HG02759 (cell line): ENCODE measurements around the gene BMP7.

Experiments used
- ATAC-seq: cut with Tn5 transposase; IDR thresholded peaks from one replicate; pipeline ENCODE4 v1.9.1; 2021; ENCODE audit warnings: mild to moderate bottlenecking, moderate library complexity; ENCODE audit not compliant: unreplicated experiment

The BMP7 gene

DNA sequence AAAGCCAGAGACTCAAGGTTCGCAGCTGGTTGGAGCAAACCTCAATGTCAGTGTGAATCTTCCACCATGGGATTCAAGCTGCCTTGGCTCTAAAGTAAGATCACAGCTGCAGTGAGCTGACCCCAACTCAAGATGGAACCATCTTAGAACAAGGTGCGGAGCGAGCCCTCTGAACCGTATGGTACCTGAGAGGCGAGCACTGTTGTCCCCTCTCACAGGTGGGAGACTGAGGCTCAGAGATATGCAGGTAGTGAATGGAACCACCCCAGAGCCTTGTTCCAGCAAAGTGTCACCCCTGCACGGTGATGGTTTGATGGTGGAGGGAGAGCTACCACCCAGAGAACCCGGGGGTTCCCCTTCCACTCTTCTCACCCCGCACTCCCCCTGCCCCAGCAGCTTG lies 52.5 kb downstream of the BMP7 start:
- no peak for ATAC-seq

DNA sequence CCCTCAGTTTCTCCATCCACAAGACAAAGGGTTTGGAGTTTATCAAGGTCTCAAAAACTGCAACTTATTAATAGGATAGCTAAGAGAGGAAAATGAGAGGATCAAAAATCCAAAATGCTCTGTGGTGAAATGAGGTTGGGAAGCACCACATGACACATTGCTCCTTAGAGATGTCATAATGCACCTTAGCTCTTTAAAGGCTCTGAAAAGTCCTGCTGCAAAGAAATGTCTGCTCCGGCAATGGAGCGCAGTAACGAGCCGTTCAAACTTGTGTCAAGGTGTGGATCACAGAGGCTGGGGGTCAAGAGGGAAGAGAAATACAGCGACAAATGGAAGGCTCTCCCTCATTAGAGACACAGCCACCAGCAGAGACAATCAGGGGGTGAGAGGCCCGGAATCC lies 53.1 kb downstream of the BMP7 start:
- ATAC-seq = no peak

DNA sequence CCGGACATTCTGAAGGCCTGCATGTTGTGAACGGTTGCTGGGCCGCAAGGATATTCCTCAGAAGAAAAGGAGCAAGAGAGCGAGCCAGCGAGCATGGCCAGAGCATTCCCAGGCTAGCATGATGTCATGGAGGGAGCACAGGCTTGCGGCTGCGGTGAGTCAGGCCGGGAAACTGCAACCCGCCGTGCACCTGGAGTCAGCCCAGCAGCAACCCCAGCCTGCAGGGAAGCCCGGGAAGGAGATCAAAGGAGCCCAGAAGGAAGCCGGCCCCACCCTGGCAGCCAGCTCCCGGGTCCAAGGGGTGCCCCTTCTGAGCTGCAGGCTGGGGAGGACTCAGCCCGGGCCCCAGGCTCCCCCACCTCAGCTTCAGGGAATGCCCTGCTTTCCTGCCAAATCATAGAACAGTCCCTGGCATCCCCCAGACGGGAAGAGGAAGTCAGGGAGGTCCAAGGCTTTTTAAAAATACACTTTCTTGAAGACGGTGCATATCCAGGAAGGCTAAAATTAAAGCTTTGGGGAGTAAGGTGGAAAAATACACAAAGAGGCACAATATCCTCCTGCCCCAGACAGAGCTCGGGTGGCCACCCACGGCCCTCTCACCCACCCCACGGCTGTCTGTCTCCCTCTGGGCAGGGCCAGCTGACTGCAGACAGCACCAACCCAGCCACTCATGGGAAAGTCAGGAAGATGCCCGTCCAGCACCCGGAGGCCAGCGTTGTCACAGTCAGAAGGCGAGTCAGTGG lies 53.7 kb downstream of the BMP7 start:
- no peak for ATAC-seq

DNA sequence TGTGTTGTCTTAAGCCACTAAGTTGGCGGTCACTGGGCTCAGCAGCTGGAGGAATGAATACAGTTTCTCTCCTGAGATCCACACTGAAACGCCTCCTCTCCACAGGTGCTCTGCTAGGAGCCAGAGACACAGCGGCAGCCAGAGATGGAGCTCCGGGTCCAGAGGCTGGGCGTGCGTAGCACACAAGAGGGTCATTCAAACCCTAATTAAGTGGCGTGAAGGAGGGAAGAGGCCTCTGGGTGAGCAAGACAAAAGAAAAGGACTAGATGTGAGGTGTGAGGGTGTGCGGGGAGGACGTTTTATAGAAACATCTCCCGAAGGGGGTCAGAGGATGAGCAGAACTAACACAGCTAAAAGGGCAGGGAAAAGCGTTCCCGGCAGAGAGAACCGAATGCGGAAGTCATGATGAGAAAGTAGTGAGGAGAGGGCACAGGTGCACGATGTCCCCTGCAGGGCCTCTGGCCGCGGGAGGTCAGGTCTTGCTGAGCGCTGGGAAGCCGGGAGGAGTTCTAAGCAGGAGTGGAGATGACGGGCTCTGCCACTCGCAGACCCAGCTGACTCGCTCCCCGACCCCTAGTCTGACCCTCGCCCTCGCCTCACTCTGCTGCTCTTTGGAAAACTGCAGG lies 54.4 kb downstream of the BMP7 start:
- no peak for ATAC-seq

DNA sequence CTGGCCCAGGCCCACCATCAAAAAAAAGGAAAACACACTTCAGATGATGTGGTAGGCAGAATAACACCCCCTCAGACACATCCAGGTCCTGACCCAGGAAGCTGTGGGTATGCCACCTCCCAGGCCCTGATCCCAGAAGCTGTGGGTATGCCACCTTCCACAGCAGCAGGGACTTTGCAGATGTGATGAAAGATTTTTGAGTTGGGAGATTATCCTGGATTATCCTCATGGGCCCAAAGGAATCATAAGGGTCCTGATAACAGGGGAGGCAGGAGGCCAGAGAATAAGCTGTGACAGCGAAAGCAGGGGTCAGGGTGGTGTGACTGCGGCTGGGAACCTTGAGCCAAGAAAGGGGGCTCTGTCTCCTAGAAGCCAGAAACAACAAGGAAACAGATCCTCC lies 55.0 kb downstream of the BMP7 start:
- no peak for ATAC-seq

DNA sequence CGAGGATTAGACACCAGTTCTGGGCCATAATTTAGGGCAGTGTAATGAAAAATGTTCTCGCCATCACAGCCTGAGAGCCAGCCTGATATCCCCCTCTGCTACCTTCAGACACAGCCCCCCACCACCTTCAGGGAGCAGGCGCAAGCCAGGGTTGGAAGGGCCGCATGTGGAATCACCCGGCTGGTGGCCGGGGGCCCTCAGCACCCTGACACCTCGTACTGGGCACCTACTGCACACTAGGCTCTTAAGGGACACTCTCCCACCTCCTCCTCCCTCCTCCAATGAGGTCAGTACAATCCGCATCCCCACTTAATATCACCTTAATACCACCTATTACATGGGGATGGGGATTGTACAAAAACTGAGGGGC lies 55.5 kb downstream of the BMP7 start:
- ATAC-seq = no peak

DNA sequence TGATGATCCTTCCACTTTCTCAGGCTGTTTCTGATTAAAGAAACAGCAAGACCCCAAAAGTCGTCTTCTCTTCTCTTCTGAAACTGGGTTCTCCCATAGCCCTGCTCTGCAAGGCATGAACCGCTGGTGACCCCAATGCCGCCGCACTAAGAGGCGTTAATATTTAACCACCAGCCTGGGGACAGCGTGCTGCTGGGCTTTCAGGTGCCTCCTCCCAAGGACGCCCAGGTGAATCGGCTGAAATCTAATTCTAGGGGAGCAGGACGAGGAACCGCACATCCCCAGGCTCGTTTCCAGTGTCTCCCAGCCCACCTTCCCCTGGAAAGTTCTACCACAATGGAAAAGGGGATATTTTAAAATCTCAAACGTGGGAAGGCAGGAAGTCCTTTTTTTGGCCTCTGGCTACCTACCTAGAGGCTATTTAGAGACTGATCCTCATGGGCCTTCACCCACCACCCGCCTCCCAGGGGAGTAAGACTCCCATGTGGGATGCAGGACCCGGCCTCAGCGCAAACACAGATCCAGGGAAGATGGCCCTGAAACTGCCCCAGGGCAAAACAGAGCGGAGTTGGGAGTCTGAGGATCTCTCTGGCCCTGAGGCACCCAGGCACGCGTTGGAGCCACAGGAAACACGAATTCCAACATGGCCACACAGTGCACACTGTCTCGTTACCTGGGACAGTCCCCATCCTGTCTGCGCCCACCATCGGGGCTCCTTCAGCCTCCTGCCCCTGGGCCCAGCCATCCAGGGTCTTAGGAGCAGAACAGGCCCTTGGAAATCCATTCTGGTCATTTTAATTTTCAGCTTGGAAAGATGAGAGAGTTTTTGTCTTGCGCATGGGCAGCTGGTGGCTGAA lies 56.2 kb downstream of the BMP7 start:
- no peak for ATAC-seq

DNA sequence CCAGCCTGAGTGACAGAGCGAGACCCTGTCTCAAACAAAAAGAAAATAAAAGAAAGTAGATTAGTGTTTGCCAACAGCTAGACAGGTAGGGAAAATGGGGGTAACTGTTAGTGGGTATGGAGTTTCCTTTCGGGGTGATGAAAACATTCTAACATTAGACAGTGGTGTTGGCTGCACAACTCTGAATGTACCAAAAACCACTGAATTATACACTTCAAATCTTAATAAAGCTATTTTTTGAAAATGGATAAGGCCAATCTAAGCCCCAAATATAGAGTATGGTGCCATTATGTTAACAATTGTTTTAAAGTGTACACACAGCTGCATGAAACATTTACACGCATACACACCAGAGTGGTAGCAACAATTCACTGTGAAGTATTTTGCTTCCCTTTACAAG lies 57.0 kb downstream of the BMP7 start:
- no peak for ATAC-seq

DNA sequence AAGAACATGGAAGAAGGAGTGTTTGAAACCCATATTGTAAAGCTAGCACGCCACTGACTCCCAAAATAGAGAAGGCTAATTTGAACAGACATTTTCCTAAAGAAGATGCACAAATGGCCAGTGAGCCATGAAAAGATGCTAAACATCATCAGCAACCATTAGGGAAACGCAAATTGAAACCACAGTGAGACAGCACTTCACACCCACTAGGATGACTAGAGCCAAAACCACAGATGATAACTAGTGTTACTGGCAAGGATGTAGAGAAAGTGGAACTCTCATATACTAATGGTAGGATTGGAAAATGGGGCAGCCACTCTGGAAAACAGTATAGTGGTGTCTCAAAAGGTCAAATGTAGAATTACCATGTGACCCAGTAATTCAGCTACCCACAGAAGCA lies 58.2 kb downstream of the BMP7 start:
- ATAC-seq = no peak

DNA sequence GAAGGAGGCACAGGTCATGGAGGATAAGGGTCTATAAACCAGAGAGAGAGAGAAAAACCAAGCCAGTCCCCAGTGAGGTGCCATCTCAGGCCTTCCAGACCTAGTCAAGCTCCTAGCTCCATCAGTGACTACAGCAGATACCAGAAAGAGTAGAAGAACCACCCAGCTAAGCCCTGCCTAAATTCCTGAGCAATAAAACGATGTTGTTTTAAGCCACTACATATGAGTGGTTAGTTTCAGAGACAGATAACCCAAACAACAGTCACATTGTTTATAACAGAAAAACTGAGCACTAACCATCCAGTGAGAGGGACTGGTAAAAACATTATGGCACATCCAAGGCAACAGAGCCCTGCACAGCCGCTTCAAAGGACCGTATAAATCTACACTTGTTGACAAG lies 59.2 kb downstream of the BMP7 start:
- no peak for ATAC-seq

DNA sequence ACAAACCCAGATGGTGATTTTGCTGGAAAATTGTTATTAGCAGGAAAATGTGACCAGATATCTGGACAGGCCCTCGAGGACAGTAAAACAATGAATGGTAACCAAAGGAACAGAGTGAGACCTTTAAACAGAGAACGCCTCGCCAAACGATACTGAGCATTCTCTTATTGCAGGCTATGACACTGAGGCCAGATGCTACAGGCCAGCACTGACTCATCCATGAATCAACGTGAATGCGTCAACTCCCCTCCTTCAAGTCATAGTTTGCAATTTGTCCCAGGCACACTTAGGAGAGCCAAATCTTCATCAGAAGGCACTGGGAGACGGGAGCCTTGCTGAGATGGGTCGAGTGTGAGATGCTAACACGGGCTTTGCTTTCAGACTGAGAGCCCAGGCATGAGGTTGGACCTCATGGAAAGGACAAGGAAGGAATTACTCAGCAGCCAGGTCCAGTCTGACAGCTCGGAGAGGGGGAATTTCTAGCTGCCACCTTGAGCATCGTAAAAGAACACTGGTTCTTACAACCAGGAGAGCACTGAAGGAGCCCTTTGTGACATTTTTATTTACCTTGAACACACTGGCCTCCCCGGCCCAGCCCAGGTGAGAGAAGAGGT lies 60.7 kb downstream of the BMP7 start:
- ATAC-seq = no peak

DNA sequence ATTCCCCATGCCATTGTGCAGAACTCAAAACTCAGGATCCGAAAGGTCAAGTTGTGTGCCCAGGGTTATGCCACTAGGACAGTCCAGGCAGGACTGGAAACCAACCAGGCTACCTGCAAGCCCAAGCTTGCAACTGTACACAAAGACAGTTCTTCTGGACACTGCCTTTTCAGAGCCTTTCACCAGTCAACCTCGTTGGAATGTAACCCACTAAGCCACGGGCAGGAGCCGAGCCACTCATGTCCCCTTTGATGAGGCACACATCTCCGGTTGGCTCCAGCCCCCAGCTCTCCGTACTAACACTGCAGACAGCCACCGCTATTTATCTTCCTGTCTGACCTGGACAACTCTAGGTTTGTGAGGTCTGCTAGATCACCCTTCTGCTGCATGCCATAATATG lies 62.5 kb downstream of the BMP7 start:
- no peak for ATAC-seq

DNA sequence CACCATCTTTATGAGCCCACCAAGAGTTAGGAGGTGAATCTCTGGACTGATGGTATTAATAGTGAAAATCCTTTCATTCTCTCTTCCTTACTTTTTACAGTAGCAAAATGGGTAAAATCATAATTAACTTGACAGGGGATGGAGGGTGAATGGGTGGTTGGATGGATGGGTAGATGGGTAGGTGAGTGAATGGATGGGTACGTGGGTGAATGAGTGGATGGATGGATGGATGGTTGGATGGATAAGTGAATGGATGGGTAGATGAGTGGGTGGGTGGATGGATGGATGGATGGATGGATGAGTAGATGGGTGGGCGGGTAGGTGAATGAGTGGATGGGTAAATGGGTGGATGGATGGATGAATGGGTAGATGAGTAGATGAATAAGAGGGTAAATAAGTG lies 63.2 kb downstream of the BMP7 start:
- no peak for ATAC-seq

DNA sequence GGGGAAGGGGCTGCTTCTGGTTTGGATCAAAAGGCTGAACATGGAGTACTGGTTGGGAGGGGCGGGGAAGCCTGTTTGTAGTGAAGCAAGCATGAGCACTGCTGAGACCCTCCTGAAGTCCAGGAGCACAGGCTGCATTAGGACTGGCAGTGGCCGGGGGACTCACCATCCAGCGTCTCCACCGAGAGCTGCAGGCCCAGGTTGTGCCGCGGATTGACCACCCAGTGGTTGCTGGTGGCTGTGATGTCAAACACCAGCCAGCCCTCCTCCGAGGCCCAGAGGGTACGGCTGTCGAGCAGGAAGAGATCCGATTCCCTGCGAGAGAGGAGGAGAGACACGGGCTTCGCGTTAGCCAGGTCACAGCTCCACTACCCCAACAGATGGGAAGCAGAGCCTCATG lies 64.1 kb downstream of the BMP7 start:
- no peak for ATAC-seq

DNA sequence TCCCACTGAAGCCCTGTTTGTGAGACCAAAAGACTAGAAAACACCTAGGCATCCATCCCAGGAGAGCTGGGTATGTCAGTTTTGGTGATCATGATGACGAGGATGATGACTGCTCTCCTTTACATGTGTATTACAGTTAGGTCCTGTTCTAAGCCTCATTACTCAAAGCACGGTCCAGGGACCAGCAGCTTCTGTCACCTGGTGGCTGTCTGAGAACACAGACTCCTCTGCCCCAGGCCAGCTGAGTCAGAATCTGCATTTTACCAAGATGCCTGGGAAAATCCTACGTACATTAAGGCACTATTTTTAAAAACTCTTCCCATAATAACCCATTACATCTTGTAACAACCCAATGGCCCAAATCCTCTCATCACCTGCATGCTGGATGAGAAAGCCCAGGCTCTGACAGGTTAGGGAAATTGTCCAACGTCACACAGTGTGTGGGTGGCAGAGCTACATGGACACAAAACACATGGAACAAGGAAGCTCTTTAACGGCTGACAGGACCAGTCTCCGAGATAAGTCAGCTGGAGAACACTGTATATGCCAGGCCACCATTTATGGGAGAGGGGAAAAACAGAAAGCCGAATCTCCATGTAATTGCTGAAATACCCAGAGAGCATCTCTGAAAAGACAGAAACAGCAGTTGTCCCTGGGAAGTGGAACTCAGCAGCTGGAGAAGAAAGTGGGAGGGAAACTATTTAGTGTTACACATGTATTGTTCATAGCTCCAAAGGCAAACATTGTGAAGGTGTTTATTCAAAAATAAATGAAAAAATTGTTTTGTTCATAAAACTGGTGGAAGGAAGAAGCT lies 65.4 kb downstream of the BMP7 start:
- no peak for ATAC-seq

DNA sequence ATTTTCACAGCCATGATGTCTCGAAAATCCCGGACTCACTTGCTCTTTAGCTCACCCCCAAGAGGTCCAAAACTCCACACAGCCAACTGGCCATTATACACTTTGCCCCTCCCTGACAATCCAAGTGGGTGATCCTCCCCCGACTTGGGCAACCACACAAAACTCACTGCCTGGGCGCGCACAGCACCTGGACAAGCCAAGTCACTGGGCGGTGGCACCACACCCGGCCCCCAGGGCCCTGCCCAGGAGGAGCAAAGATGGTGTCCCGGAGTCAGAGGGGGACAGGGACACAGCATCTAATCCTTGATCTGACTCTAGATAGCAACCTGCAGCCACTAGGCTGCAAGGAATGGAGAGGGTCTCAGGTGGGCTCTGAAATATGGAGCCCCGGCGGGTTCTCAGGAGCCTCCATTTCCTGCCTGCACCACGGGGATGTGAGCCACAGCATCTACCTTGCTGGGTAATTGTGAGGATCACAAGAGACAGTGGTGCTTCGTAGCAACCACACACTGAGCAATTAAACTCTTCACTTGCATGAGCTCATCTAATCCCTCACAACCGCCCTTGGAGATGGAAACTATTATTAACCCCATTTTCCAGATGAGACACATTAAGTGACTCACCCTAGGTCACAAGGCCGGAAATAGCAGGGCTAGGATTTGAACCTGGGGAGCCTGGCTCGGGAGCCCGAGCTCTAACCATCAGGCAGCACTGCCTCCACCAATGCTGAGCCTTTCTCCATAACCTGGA lies 66.6 kb downstream of the BMP7 start:
- no peak for ATAC-seq

DNA sequence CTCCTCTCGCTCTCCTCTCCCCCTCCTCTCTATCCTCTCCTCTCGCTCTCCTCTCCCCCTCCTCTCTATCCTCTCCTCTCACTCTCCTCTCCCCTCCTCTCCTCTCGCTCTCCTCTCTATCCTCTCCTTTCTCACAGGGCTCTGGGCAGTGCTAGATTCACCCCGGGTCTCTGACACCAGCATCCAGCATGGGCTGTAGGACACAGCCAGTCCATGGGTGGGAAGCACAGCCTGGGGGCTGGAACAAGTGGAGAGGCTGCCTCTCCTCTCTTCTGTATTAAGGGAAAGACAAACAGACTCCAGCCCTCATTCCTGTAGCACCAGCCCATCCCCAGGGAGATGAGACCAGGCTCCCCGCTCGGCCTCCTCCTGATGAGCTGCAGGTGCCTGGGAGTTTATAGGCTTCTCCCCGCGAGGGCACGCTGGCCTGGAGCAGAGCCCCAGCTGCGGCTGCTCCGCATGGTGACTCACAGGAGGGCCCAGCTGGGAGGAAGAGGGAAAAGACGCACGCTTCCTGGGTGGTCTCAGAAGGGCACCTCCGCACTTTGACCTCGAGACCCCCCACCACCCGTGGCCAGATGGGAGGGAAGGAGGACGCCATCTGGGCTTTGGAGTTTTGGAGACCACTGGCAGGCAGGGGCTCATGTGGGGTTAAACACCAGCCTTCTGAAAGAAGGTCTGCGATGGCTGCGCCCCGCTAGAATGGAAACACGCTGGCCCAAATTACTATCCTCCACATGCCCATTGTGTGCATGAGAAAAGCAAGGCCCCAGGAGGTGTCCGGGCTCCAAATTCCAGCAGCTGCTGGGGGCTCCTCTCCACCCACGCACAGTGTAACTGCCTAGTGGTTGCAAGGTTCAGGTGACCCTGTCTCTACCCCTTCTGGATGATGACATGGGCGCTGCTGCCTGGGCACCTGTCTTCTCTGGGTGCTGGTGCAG lies 68.0 kb downstream of the BMP7 start:
- no peak for ATAC-seq

DNA sequence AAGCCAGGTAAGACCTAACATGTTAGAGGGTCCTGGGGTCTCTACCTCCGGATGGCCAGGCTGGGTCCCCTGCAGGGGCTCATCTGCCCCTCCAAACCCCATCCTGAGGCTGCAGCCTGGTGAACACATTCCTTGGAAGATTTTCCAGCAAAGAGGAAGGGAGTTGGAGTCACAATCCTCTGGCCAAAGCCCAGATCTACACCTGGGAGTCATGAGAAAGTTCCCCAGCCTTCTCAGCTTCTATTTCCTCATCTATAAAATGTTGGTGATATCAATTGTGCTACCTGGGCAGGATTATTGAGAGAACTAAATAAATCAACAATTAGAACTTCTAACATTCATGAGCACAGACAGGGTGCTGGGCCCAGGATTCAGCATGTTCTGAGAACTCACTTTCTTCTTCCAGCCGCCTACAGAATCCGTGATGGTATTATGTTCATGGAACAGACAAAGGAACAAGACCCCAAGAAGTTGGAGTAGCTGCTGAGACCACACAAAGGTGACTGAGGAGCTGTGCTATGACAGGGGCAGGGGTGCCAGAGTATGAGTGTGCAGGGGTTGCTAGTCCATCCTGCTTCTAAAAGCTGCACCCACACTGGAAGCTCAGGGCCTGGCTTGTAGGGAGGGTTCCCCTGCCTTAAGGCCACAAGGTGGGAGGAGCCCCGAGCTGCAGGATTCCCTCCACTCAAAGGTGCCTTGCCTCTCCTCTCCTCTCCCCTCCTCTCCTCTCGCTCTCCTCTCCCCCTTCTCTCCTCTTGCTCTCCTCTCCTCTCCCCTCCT lies 68.9 kb downstream of the BMP7 start:
- ATAC-seq = no peak
